HEK293 (cell line): ENCODE data around the gene FIG4.
"Not testable (repeated sequence)": the region's sequence is repeated elsewhere in the genome, so short reads cannot be mapped to it uniquely, and the experiment has no call there.

Experiments
- CTCF ChIA-PET: fragments of 350-600 bp; formaldehyde crosslinking; extraction: SDS; loops from one replicate; lab custom pipeline; 2021; ENCODE audit warnings: antibody characterized with exemption; lab: Yijun Ruan, JAX
- POLR2A ChIA-PET: fragments of 300-600 bp; formaldehyde crosslinking; extraction: SDS; loops from one replicate; lab custom pipeline; 2020; ENCODE audit warnings: antibody characterized with exemption, inconsistent platforms; lab: Yijun Ruan, JAX
- H3K27ac ChIP-seq: fragments of 200-500 bp; sonication (Bioruptor generic); 2 replicates; pipeline ENCODE4 v1.5.1; 2014; ENCODE audit warnings: low read depth, low read length, control low read depth, inconsistent platforms; ENCODE audit errors: extremely low read depth
- H3K36me3 ChIP-seq, 2 experiments: fragments of 200-500 bp in 1 of 2; sonication (Bioruptor generic) in 1 of 2; 1 replicate in 1 of 2; 2 replicates in 1 of 2; pipeline ENCODE4 v1.5.1; 2014 to 2017; ENCODE audit warnings: inconsistent platforms in 2 of 2, low read length in 2 of 2; ENCODE audit not compliant: control insufficient read depth in 2 of 2, insufficient read depth in 1 of 2
- H3K4me1 ChIP-seq: fragments of 200-500 bp; sonication (Bioruptor generic); 2 replicates; pipeline ENCODE4 v1.5.1; 2014; ENCODE audit warnings: mild to moderate bottlenecking, low read length, inconsistent platforms; ENCODE audit not compliant: control insufficient read depth, insufficient read depth
- H3K4me3 ChIP-seq: 2 replicates; pipeline ENCODE4 v1.5.1; 2011; ENCODE audit warnings: low read depth, mild to moderate bottlenecking, control low read depth, low read length, moderate library complexity
- H3K9me3 ChIP-seq: fragments of 200-500 bp; sonication (Bioruptor generic); 2 replicates; pipeline ENCODE4 v1.5.1; 2014; ENCODE audit warnings: low read depth, low read length, inconsistent platforms; ENCODE audit not compliant: control insufficient read depth, insufficient read depth
- EGR2 ChIP-seq: fragments of 450-650 bp; formaldehyde crosslinking; IDR thresholded peaks from 2 replicates; pipeline ENCODE4 v1.5.1; 2016; ENCODE audit warnings: low read depth, missing biosample characterization, missing genetic modification characterization
- SETDB1 ChIP-seq: IDR thresholded peaks from one replicate; pipeline ENCODE4 v1.6.1; 2017; ENCODE audit warnings: mild to moderate bottlenecking, low read length, moderate library complexity, mixed read lengths; ENCODE audit not compliant: insufficient read length
- SP2 ChIP-seq: fragments of 450-650 bp; formaldehyde crosslinking; IDR thresholded peaks from 2 replicates; pipeline ENCODE4 v1.5.1; 2016; ENCODE audit warnings: missing biosample characterization, missing genetic modification characterization
- ZBTB17 ChIP-seq: fragments of 450-650 bp; formaldehyde crosslinking; IDR thresholded peaks from 2 replicates; pipeline ENCODE4 v1.5.1; 2016; ENCODE audit warnings: missing biosample characterization, missing genetic modification characterization
- ZNF155 ChIP-seq: fragments of 450-650 bp; formaldehyde crosslinking; IDR thresholded peaks from 2 replicates; pipeline ENCODE4 v1.5.1; 2016; ENCODE audit warnings: missing biosample characterization, missing genetic modification characterization
- ZNF202 ChIP-seq: fragments of 450-650 bp; formaldehyde crosslinking; IDR thresholded peaks from 2 replicates; pipeline ENCODE4 v1.5.1; 2016; ENCODE audit warnings: missing biosample characterization, missing genetic modification characterization, borderline replicate concordance
- ZNF221 ChIP-seq: fragments of 450-650 bp; formaldehyde crosslinking; IDR thresholded peaks from 2 replicates; pipeline ENCODE4 v1.5.1; 2017; ENCODE audit warnings: missing biosample characterization, missing genetic modification characterization, borderline replicate concordance
- ZNF362 ChIP-seq: fragments of 450-650 bp; formaldehyde crosslinking; IDR thresholded peaks from 2 replicates; pipeline ENCODE4 v1.5.1; 2016; ENCODE audit warnings: missing biosample characterization, missing genetic modification characterization
- ZNF571 ChIP-seq: fragments of 450-650 bp; formaldehyde crosslinking; IDR thresholded peaks from 2 replicates; pipeline ENCODE4 v1.5.0; 2017; ENCODE audit warnings: missing biosample characterization, missing genetic modification characterization
- ZNF580 ChIP-seq: fragments of 450-650 bp; formaldehyde crosslinking; IDR thresholded peaks from 2 replicates; pipeline ENCODE4 v1.5.1; 2016; ENCODE audit warnings: missing biosample characterization, missing genetic modification characterization
- ZNF645 ChIP-seq: fragments of 450-650 bp; formaldehyde crosslinking; IDR thresholded peaks from 2 replicates; pipeline ENCODE4; 2016; ENCODE audit warnings: missing biosample characterization, missing genetic modification characterization
- ZSCAN30 ChIP-seq: fragments of 450-650 bp; IDR thresholded peaks from 2 replicates; pipeline ENCODE4 v1.5.1; 2018; ENCODE audit warnings: missing biosample characterization, mild to moderate bottlenecking, missing genetic modification characterization, moderate library complexity
- TF ChIP-seq, protein P1 (sequence below): fragments of 450-650 bp; formaldehyde crosslinking; IDR thresholded peaks from 2 replicates; pipeline ENCODE4 v1.5.1; 2017; ENCODE audit warnings: missing biosample characterization, missing genetic modification characterization

FIG4 gene

DNA sequence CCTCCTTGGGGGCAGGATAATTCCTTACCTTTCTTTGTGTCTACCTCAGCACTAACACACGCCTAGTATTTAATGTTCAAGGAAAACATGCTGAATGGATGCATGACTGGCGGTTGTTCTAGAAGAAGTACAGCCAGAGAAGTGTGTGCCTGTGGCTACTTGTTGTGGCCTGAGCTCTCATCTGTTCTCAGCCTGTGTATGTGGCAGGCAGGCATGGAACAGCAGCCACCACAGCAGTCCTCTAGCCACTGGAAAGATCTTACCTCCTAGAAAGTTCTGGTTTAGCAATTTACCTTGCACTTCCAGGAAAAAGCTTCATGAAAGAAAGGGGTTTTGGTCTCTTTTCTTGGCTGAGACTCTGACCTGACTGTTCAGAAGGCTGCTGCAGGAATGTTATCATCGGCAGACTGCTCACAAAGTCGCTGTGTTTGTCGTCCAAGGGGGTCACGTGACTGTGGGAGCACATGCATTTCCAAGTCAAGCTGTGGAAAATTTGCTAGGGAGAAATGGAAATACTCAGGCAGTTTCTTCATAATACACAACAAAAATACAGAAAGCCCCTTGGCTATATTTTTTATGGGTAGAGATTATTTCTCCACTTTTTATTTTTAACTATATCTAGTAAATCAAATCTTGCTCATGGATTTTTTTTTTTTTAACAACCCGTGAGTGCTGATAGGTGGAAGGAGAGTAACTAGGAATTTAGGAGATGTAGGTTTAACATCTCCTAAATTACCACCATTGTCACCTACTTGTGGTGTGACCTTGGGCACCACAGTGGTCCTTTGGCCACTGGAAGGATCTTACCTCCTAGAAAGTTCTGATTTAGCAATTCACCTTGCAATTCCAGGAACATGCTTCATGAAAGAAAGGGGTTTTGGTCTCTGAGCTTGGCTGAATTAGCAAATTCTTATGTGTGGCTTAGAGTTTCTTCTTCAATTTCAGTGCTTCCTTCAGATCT, 176.2 kb downstream of the FIG4 start:
- H3K4me1 ChIP-seq, result no peaks in the 10 kb centered on the region
- no peak overlapping the region for H3K27ac ChIP-seq
- peak; percentile 16; the same call in 1 of the 2 replicates for TF ChIP-seq ZBTB17 (tag by site-specific recombination)
- no peak for TF ChIP-seq ZNF202 (tag by site-specific recombination)
- ChIA-PET CTCF (interaction anchor here (0.6 to 1.1 kb wide), 5 partner anchors 58 to 639 kb away, joined by 3 to 4 read pairs (median 3); no protein-coding TSS in a partner anchor), POLR2A (no interaction called here)
- no peaks in the 10 kb centered on the region for H3K36me3 ChIP-seq
- no peaks in the 10 kb centered on the region for H3K9me3 ChIP-seq
- H3K4me3 ChIP-seq, result no peak overlapping the region

DNA sequence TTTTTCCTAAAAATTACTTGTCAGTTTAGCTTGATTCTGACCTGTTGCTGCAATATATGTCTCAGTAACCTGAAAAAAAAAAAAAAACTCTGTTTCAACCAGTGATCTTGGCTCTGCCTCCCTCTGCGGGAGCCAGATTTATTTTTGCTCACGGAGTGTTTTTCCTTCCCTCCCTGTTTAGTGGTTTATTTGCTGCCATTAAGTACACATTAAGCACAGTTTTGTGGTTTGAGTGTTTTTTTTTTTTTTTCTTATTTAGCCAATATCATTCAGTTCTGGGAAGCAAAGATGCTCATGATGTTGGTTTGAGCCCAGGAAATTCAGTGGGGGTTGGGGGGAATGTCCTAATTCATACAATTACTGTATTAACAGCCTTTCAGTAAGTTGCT, 176.9 kb downstream of the FIG4 start:
- Histone ChIP-seq H3K4me1 (no peaks in the 10 kb centered on the region), H3K4me3 (no peak overlapping the region), H3K27ac (no peak overlapping the region), H3K36me3 (no peaks in the 10 kb centered on the region), H3K9me3 (no peaks in the 10 kb centered on the region)
- CTCF ChIA-PET, result interaction anchor here (0.6 to 1.1 kb wide), 4 partner anchors 58 to 312 kb away, joined by 3 to 4 read pairs (median 3); no protein-coding TSS in a partner anchor
- POLR2A ChIA-PET, result no interaction called here
- TF ChIP-seq ZNF571 (tag by site-specific recombination) (no peak), ZNF580 (tag by site-specific recombination) (no peak), ZNF362 (tag by site-specific recombination) (0 out of 2 replicates have a peak, but pooled peaks have one; percentile 13)

DNA sequence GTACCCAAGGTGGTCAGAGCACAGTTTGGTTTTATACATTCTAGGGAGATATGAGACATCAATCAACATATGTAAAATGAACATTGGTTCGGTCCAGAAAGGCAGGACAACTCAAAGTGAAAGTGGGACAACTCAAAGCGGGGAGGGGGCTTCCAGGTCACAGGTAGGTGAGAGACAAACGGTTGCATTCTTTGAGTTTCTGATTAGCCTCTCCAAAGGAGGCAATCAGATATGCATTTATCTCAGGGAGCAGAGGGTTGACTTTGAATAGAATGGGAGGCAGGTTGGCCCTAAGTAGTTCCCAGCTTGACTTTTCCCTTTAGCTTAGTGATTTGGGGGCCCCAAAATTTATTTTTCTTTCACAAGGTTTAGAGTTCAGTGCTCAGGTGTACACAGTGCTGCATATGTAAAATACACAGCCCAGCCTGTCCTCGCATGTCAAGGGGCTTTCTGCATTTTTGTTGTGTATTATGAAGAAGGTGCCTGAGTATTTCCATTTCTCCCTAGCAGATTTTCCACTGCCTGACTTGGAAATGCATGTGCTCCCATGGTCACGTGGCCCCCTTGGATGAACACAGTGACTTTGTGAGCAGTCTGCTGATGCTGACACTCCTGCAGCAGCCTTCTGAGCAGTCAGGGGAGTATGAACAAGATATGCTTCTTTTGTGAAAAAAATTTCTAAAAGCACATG, 178.4 kb downstream of the FIG4 start:
- H3K36me3 ChIP-seq, H3K27ac ChIP-seq, H3K9me3 ChIP-seq, H3K4me3 ChIP-seq, H3K4me1 ChIP-seq, CTCF ChIA-PET, POLR2A ChIA-PET: not testable (repeated sequence)

DNA sequence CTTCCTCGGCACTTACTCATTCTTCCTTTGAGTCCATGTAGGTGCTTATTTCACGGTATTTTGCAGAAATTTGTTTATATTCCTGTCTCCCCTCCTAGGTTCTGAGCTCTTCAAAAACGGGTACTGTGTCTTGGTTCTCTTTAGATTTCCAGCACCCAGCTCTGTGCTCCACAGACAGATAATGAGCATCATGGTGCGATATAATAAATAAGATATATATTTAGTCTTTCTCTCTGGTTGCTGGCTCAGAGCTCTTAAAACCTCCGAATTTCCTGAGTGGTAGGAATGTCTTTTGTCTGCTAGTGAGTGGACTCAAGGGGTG, 179.0 kb downstream of the FIG4 start:
- H3K27ac ChIP-seq, result no peak overlapping the region
- H3K36me3 ChIP-seq, result no peaks in the 10 kb centered on the region
- no peak for TF ChIP-seq ZNF571 (tag by site-specific recombination)
- TF ChIP-seq ZSCAN30, result no peak
- no peak for TF ChIP-seq ZNF645 (tag by site-specific recombination)
- no peak for TF ChIP-seq EGR2 (tag by site-specific recombination)
- no peak for TF ChIP-seq ZNF155 (tag by site-specific recombination)
- TF ChIP-seq SETDB1, result no peak
- no peak for TF ChIP-seq SP2 (tag by site-specific recombination)
- TF ChIP-seq, protein P1, sequence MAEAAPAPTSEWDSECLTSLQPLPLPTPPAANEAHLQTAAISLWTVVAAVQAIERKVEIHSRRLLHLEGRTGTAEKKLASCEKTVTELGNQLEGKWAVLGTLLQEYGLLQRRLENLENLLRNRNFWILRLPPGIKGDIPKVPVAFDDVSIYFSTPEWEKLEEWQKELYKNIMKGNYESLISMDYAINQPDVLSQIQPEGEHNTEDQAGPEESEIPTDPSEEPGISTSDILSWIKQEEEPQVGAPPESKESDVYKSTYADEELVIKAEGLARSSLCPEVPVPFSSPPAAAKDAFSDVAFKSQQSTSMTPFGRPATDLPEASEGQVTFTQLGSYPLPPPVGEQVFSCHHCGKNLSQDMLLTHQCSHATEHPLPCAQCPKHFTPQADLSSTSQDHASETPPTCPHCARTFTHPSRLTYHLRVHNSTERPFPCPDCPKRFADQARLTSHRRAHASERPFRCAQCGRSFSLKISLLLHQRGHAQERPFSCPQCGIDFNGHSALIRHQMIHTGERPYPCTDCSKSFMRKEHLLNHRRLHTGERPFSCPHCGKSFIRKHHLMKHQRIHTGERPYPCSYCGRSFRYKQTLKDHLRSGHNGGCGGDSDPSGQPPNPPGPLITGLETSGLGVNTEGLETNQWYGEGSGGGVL (tag by site-specific recombination), result no peak
- no peak for TF ChIP-seq ZNF221 (tag by site-specific recombination)
- TF ChIP-seq, all 188 proteins: peak for 0
- ChIA-PET POLR2A (no interaction called here), CTCF (interaction anchor here (0.7 kb wide), 1 partner anchor 170 kb away, joined by 3 read pairs; no protein-coding TSS in a partner anchor)
- no peaks in the 10 kb centered on the region for H3K4me1 ChIP-seq
- H3K9me3 ChIP-seq, result no peaks in the 10 kb centered on the region
- no peak overlapping the region for H3K4me3 ChIP-seq
